CD1c-positive myeloid dendritic cell (primary cell): ENCODE results near the gene CYP24A1.

Experiments used
- DNase-seq: peaks from one replicate; pipeline ENCODE4 v3.0.0-alpha.2; 2016; ENCODE audit errors: extremely low spot score

The CYP24A1 gene

DNA sequence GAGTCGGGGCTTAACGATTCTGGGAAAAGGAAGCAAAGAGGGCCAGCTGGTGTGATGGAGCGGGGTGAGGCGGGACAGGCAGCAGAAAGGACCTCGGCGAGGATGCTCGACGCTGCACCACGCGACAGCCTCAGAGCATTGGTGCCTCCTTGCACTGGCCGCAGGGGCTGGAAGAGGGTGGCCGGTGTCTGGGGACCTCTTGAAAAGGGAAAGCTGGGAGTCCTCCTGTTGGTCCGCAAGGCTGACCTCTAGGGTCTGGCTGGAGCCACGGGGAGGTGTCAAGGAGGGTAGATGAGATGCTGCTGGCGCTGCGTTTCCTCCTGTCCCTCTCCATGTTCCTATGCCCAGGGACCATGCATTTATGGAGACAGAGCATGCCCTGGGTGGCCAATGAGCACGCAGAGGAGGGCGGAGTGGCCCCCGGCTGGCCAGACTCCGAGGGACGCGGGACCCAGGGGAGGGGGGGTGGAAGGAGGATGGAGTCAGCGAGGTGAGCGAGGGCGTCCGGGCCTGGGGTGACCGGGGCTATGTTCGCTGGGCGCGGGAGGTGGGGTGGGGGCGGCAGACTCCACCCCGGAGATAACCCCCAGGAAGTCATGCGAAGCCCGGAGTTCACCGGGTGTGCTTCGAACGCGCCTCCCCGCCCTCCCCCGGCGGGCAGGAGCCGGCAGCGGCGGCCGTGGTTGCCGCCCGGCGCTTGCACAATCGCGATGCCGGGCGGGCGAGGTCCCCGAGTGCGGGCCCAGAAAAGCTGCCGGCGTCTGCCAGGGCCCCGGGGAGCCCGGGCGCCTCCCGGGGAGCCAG lies at the start of gene CYP24A1:
Gene CYP24A1 (minus strand): TSS at position 334 of the 804 bp plus-strand sequence. CDS start 407 bp downstream, outside the sequence.
- peak; percentile 20 for DNase-seq

DNA sequence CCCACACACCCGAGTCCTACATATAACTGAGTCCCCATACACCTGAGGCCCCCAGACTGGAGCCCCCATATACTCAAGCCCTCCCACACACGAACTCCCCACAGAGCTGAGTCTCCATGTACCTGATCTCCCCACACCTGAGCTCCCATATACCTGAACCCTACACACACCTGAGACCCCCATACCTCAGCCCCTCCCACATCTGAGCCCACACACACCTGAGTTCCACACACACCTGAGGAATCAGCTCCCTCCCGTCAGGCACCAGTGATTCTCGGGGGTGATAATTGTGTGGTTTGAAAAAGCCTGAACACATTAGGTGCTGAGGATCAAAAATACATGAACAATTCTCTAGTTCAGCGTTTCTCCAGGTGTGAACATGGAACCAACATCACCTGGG lies 49.5 kb upstream of the CYP24A1 start:
- DNase-seq, result no peak

DNA sequence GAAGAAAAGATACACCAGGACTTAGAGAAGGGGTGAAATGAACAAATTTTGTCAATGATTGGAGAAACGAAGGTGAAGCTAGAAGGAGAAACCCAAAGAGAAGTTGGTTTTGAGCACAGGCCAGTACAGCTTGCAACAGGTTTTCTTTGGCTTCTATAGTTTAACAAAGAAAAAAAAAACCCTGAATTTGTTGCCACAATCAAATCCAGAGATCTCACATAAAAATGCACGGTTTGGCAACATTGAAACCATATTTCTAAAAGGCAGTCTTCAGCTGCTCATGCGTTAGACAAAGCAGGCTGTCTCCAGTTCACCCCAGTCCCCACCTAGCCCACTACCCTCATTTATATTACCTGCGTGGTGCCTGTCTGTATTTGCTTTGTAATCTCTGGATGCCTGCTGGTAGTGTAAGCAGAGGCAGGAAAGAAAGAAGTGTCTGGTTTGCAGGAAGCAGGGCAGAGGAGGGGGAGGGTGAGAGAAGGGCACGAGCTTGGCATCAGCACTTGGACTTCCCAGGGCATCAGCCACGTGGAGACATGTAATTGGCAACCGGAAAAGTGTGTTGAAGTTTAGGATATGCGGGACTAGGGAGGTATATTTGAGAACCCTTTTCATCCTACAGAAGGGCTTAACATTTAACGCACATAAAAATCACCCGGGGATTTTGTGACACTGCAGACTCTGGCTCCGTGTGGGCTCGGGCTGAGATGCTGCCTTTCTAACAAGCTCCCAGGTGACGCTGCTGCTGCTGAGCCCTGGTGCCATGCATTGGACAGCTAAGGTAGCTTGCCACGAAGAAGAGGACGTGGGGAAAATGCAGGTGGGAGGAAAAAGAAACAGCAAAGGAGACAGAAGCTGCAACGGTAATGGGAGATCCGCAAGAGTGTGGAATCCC lies 48.5 kb upstream of the CYP24A1 start:
- no peak for DNase-seq

- DNase-seq, result peak; percentile 24
These were observed 47.6 kb upstream of the CYP24A1 start for GRCh38 chr20:54221353-54221752.

DNA sequence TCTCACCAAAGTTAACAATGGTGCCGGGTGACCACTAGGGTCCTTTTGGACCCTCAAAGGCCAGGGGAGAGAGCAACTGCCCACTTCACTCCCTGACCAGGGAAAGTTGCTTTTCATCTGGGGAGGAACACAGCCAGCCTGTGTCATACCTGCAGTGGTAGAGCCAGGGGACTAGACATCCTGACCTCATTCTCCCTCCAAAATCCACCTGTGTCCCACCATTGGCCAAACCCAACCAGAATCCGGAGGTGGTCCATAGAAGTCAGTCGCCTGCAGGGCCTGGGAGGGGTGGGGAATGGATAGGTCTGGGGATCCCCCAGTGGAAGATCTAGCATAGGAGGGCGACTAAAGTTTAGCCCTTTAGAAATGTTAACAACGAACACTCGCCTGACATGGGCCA lies 46.9 kb upstream of the CYP24A1 start:
- no peak for DNase-seq

DNA sequence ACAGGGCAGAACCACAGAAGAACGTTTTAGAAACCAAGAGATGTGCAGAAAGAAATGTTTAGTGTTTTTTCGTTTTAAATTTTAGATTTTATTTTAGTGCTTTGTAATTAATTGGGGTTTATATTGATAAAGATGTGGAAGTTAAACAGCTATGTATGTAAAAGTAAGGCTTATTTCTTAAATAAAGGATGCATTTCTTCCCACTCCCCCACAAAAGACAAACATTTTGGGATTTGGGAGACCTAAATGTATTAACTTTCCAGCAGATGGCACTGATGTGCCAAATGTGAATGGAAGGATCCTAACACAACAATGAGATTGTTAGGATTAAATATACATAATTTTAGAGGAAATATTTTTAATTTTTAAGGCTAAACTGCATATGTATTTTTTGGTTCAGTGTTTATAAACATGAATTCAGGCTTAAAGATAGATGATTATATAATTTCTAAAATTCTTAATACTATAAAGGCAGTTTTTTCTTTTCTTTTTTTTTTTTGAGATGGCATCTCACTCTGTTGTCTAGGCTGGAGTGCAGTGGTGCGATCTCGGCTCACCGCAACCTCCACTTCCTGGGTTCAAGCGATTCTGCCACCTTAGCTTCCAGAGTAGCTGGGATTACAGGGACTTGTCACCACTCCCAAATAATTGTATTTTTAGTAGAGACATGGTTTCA lies 46.1 kb upstream of the CYP24A1 start:
- DNase-seq, result peak; percentile 35

- no peak for DNase-seq
These were observed 44.7 kb upstream of the CYP24A1 start for GRCh38 chr20:54218470-54218869.

- no peak for DNase-seq
These were observed 44.0 kb upstream of the CYP24A1 start for GRCh38 chr20:54217762-54218161.

DNA sequence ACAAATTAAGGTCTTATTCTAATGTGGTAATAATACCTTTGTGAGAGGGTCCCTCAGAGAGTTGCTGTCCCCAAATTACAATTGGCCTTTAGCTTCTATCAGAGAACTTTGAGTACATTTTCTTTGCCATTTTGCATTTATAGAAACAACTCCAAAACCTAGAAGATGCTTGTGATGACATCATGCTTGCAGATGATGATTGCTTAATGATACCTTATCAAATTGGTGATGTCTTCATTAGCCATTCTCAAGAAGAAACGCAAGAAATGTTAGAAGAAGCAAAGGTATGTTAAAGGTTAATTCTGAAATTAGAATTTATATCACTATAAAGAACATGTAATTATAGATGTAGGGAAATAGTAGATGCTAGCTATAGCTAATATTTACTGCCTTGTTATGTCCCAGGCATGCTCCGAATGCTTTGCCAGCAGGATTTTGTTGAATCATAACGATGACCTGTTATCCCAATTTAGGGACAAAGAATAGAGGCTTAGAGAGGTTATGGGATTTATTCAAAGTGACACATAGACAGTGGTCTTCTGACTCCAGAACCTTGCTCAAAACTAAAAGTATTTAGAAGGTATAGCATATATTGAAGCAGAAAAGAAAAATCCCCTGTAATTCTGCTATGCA lies 41.5 kb upstream of the CYP24A1 start:
- DNase-seq, result no peak

DNA sequence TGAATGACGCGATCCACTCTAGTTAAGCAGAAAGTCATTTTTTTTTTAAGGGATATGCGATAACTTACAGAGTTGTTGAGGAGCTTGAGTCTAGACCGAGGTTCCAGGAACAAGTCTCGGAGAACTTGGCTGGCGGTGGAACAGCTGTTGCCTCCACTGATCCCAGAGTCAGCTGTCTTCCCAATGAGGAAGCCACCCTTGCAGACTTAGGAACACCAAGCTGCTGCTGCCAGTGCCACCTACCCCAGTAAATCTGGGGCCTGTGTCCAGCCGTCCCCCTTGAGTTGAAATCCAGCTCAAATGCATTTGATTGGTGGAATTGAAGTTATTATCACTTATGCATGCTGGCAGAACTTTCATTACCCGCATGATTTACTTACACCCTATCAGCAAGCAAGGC lies 40.8 kb upstream of the CYP24A1 start:
- DNase-seq, result no peak

DNA sequence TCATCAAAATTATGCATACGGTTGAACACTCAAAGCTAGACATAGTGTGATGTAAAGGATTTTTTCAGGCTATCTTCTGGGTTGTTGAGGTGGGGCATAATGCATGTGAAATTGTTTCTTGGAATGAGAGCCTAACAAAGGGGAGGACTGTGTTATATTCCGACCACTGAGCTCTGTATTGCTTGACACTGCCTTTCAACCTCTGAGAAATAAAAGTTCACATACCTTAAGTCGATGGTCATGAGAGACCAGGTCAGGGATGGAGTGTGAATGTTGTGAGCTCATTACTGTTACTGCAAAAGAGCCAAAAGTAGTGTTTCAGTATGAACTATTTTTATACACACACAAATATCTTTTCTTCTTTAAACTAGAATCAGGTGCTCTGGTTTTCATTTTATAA lies 39.1 kb upstream of the CYP24A1 start:
- no peak for DNase-seq

DNA sequence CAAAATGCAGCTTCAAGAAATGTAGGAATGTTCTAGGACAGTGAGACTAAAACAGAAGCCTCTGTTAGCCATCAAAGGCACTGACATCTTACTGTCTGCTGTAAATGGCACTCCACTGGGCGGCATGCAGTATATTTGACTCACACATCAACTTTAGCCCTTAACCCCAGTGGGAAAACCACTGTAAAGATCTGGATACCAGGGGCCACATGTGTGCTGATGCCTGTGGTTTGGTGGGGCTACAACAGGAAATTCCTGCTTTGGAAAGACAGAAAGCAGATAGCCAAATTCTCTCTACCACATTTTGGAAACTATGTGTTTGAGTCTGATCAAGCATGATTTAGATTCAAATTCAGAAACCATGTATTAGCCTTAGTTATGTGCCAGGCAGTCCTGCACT lies 38.4 kb upstream of the CYP24A1 start:
- no peak for DNase-seq

GRCh38 chr20:54209216-54209813 lies 35.5 kb upstream of the CYP24A1 start:
- DNase-seq, result no peak

- DNase-seq, result no peak
These were observed 34.9 kb upstream of the CYP24A1 start for GRCh38 chr20:54208548-54209176.

- peak; percentile 81 for DNase-seq
These were observed 34.2 kb upstream of the CYP24A1 start, which contains the start of gene PFDN4 for GRCh38 chr20:54207743-54208547. Gene PFDN4 (plus strand): TSS chr20:54208087. CDS start chr20:54208101, 14 bp downstream.

GRCh38 chr20:54207053-54207742 lies 33.4 kb upstream of the CYP24A1 start:
- no peak for DNase-seq

GRCh38 chr20:54205450-54205849 lies 31.7 kb upstream of the CYP24A1 start:
- no peak for DNase-seq

- no peak for DNase-seq
These were observed 30.7 kb upstream of the CYP24A1 start for GRCh38 chr20:54204481-54204880.

- no peak for DNase-seq
These were observed 30.3 kb upstream of the CYP24A1 start for GRCh38 chr20:54204063-54204462.
